GM19193 (cell line): ENCODE results near the gene PGLYRP3.

Experiments
- POLR2A ChIP-seq: IDR thresholded peaks from 4 replicates; pipeline ENCODE4 v1.6.1; 2011; ENCODE audit not compliant: insufficient read depth, insufficient read length; ENCODE audit errors: extremely low read depth

Gene PGLYRP3

DNA sequence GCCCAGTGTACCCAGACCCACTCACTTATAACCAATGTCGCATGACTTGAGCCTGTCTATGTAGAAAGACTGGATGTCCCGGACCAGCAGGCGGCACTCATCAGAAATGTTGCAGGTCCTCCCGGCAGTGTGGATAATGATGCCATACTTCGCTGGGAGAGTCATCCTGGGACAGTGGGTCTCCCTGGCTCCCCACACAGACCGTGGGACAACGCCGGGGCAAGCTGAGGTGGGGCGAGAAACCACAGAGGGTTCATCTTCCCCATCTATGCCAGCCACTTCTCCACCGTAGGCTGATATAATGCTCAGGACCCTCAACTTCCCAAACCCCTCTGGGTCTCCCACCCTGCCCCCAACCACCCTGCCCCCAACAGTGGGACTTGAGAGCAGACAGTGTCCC, 27.6 kb upstream of the PGLYRP3 start:
- no peak for TF ChIP-seq POLR2A

- TF ChIP-seq POLR2A, result no peak
Observed at GRCh38 chr1:153339802-153340201, 27.1 kb upstream of the PGLYRP3 start.

GRCh38 chr1:153337980-153338853, 25.5 kb upstream of the PGLYRP3 start:
- no peak for TF ChIP-seq POLR2A

- no peak for TF ChIP-seq POLR2A
Observed at GRCh38 chr1:153336650-153337049, 23.9 kb upstream of the PGLYRP3 start.

DNA sequence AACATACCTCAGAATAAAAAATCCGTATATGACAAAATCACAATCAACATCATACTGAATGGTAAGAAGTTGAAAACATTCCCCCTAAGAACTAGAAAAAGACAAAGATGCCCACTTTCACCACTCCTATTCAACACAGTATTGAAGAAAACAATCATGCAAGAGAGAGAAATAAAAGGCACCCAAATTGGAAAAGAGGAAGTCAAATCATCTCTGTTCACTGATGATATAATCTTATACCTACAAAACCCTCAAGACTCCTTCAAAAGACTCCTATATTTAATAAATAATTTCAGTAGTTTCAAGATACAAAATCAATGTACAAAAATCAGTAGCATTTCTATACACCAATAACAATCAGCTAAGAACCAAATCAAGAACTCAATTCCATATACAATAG, 21.1 kb upstream of the PGLYRP3 start:
- no peak for TF ChIP-seq POLR2A

DNA sequence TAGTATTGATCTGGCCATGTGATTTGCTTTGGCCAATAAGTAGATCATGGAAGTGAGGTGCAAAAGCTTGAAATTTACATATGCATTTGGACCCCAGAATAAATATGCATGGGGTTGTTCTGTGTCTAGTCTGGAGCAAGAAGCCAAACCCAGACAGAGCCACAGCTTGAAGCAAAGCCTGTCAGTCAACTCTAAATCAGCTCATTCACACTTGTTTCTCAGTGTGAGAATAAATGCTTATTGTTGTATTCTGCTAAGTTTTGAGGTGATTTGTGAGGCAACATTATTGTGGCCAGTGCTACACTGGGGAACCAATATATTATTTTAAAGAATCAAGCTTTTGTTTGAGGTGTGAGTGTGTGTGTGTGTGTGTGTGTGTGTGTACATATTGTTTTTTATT, 12.2 kb upstream of the PGLYRP3 start:
- no peak for TF ChIP-seq POLR2A

DNA sequence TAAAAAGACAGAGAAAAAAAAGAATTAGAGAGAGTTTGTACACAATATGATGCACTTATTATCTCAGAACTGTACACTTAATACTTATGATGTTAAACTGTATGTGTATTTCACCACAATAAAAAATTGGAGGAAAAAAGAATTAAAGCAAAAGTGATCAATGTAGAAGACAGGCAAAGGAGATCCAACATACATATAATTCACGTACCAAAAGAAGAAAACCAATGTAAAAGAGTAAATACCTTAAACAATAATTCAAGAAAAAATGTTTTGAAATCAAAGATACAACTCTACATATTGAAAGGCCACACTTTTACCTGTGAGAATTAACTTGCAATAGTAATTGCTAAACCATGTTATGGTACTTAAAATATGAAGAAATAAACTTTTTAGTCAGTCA, 9.8 kb upstream of the PGLYRP3 start:
- no peak for TF ChIP-seq POLR2A

DNA sequence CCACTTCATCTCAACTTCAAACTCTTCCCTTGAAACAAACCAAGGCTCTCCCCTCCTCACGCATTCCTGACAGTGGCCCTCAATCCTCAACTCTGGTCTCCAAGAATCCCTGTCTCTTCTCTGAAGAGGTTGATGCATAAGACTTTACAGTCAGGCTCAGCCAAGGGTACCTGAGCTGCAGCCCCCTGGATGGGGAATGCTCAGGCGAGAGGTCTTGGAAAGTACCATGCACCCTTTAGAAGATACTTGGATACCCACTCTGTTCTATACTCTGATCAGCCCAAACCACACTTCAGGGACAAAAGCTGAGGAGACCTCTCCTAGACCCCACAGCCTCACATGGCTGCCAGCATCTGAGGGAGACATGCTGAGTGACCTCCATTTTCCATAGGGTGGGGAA, 536 bp upstream of the PGLYRP3 start:
- no peak for TF ChIP-seq POLR2A

GRCh38 chr1:153310526-153310925, 2.2 kb downstream of the PGLYRP3 start:
- TF ChIP-seq POLR2A, result no peak

DNA sequence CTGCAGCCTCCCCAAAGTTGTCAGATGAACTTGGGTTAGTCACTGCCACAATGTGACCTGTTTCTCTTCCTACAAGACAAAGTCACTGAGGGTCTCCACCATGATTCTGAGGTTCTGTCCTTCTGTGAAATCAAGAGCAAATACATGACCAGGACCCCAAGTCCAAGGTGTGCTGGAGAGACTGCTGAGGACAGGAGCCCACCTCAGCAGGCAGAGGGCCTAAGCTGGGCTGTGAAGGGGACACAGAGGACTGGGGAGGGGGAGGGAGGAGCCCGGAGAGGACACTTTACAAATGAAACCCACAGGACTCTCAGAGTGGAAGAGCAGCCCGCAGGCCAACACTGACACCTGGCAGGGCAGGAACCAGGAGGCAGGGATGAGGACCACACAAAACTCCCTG, 3.3 kb downstream of the PGLYRP3 start:
- no peak for TF ChIP-seq POLR2A

- TF ChIP-seq POLR2A, result no peak
Observed at GRCh38 chr1:153308540-153308939, 4.2 kb downstream of the PGLYRP3 start.

DNA sequence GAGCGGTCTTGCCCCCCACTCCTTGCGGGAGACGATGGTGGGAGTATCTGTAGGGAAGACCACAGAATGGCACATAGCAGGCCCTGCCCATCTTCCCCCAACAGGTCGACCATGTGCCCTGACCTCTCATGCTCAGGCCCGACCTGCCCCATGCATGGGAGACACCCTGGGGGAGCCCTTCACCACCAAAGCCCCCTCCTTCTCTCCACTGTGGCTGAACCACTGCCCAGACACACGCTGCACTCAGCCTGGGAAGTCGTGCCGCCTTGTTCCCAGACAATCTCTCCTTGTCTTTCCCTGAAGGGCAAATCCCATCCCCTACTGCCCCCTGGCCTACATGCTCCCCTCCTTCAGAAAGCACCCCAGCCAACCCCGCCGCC, 5.5 kb downstream of the PGLYRP3 start:
- no peak for TF ChIP-seq POLR2A

- TF ChIP-seq POLR2A, result no peak
Observed at GRCh38 chr1:153306303-153307220, 6.2 kb downstream of the PGLYRP3 start.

GRCh38 chr1:153305682-153306081, 7.1 kb downstream of the PGLYRP3 start:
- no peak for TF ChIP-seq POLR2A

DNA sequence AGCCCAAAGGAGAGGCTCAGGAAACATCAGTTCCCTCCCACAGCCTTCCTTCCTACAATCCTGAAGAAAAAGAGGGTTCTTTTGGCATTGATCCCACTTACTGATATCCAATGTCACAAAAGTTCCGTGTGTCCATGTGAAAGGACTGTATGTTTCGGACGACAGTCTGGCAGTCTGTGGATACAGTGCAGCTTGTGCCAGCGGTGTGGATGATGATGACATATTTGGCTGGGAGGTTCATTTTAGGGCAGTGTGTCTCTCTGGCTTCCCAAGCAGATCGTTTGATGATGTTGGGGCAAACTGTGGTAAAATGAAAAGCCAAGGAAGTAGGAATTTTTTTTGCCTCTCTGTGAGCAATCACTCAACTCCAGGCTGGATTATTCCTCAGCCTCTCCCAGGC, 10.4 kb downstream of the PGLYRP3 start:
- no peak for TF ChIP-seq POLR2A

DNA sequence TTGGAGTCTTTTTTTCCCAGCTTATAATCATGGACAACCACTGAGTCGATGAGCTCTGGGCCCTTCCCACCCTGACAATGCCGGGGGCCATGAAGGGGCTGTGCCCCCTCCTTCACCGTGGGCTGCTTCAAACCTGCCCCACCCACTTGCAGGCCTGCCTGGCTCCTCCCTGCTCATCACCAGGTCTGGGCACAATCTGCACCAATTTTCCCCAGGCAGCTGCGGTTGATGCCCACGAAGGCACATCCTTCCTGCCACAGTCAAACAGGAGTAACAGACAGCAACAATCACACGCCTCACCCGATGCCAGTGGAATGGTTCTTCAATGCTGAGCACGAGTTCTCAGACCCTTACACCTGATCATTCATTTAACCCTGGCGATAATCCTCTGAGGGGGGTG, 18.9 kb downstream of the PGLYRP3 start:
- no peak for TF ChIP-seq POLR2A

- no peak for TF ChIP-seq POLR2A
Observed at GRCh38 chr1:153293480-153293775, 19.3 kb downstream of the PGLYRP3 start.
